Muscle layer of colon (tissue), 2 donors: ENCODE data around the gene EPB41L3.
"Not testable (repeated sequence)": the region's sequence is repeated elsewhere in the genome, so short reads cannot be mapped to it uniquely, and the experiment has no call there.

Source experiments
- H3K27ac ChIP-seq: one replicate; pipeline ENCODE4 v1.7.0; 2013; ENCODE audit warnings: low read depth, mild to moderate bottlenecking, low read length, moderate library complexity
- H3K27me3 ChIP-seq, 2 donors: one replicate each; pipeline ENCODE4 v1.7.0; 2013; ENCODE audit warnings: low read length in 2 of 2, mild to moderate bottlenecking in 2 of 2; ENCODE audit not compliant: insufficient read depth in 2 of 2, control insufficient read depth in 1 of 2
- H3K36me3 ChIP-seq: one replicate; pipeline ENCODE4 v1.7.0; 2013; ENCODE audit warnings: mild to moderate bottlenecking, low read length; ENCODE audit not compliant: insufficient read depth
- H3K4me1 ChIP-seq: one replicate; pipeline ENCODE4 v1.7.0; 2013; ENCODE audit warnings: mild to moderate bottlenecking, low read length; ENCODE audit not compliant: insufficient read depth
- H3K4me3 ChIP-seq, 2 donors: one replicate each; pipeline ENCODE4 v1.7.0; 2013; ENCODE audit warnings: low read length in 2 of 2, low read depth in 1 of 2, mild to moderate bottlenecking in 1 of 2, moderate library complexity in 1 of 2
- H3K9ac ChIP-seq: one replicate; pipeline ENCODE4 v1.7.0; 2013; ENCODE audit warnings: low read length
- H3K9me3 ChIP-seq: one replicate; pipeline ENCODE4 v1.7.0; 2013; ENCODE audit warnings: mild to moderate bottlenecking, low read length
- donor health status: abdominal sarcoma.
- donor health status: Adenocarcinoma of cecum.

The EPB41L3 gene

GRCh38 chr18:5513947-5514346, 29.9 kb downstream of the EPB41L3 start:
- Histone ChIP-seq H3K4me1 (peaks cover 63% of the 10 kb centered on the region), H3K9ac (no peak overlapping the region), H3K27me3 (no peaks in the 10 kb centered on the region), H3K4me3 (no peak overlapping the region), H3K36me3 (no peaks in the 10 kb centered on the region), H3K27ac (no peak overlapping the region), H3K9me3 (no peaks in the 10 kb centered on the region)

- peaks cover 68% of the 10 kb centered on the region for H3K4me1 ChIP-seq
Observed at GRCh38 chr18:5512176-5512575, 31.6 kb downstream of the EPB41L3 start.

GRCh38 chr18:5511541-5511940, 32.3 kb downstream of the EPB41L3 start:
- H3K9me3 ChIP-seq, H3K27ac ChIP-seq, H3K9ac ChIP-seq, H3K4me3 ChIP-seq, H3K36me3 ChIP-seq, H3K27me3 ChIP-seq: not testable (repeated sequence)
- H3K4me1 ChIP-seq = peaks cover 68% of the 10 kb centered on the region

More at GRCh38 chr18:5512176-5512575, 31.6 kb downstream of the EPB41L3 start:
- no peaks in the 10 kb centered on the region for H3K9me3 ChIP-seq
- no peaks in the 10 kb centered on the region for H3K27me3 ChIP-seq
- no peaks in the 10 kb centered on the region for H3K36me3 ChIP-seq
- no peak overlapping the region for H3K27ac ChIP-seq
- no peak overlapping the region for H3K4me3 ChIP-seq
- no peak overlapping the region for H3K9ac ChIP-seq

- H3K27ac ChIP-seq = no peak overlapping the region
- no peaks in the 10 kb centered on the region for H3K36me3 ChIP-seq
- H3K9me3 ChIP-seq = no peaks in the 10 kb centered on the region
- H3K4me1 ChIP-seq = peaks cover 63% of the 10 kb centered on the region
- no peak overlapping the region for H3K4me3 ChIP-seq
- H3K9ac ChIP-seq = no peak overlapping the region
- H3K27me3 ChIP-seq = no peaks in the 10 kb centered on the region
Observed at GRCh38 chr18:5510135-5510846, 33.5 kb downstream of the EPB41L3 start.

- Histone ChIP-seq H3K4me1 (peaks cover 61% of the 10 kb centered on the region), H3K9ac (no peak overlapping the region), H3K27me3 (no peaks in the 10 kb centered on the region), H3K27ac (no peak overlapping the region), H3K9me3 (no peaks in the 10 kb centered on the region), H3K36me3 (no peaks in the 10 kb centered on the region), H3K4me3 (no peak overlapping the region)
Observed at GRCh38 chr18:5508821-5509220, 35.0 kb downstream of the EPB41L3 start.

GRCh38 chr18:5507756-5508155, 36.0 kb downstream of the EPB41L3 start:
- Histone ChIP-seq H3K27me3 (no peaks in the 10 kb centered on the region), H3K27ac (no peak overlapping the region), H3K4me3 (no peak overlapping the region), H3K36me3 (no peaks in the 10 kb centered on the region), H3K4me1 (peaks cover 64% of the 10 kb centered on the region), H3K9me3 (no peaks in the 10 kb centered on the region), H3K9ac (no peak overlapping the region)

GRCh38 chr18:5506174-5506573, 37.6 kb downstream of the EPB41L3 start:
- H3K27me3 ChIP-seq = no peaks in the 10 kb centered on the region
- no peak overlapping the region for H3K9ac ChIP-seq
- no peaks in the 10 kb centered on the region for H3K9me3 ChIP-seq
- H3K36me3 ChIP-seq = no peaks in the 10 kb centered on the region
- H3K27ac ChIP-seq = no peak overlapping the region
- no peak overlapping the region for H3K4me3 ChIP-seq
- H3K4me1 ChIP-seq = peaks cover 64% of the 10 kb centered on the region

- Histone ChIP-seq H3K4me3 (no peak overlapping the region), H3K4me1 (peaks cover 56% of the 10 kb centered on the region), H3K9ac (no peak overlapping the region), H3K27me3 (no peaks in the 10 kb centered on the region), H3K27ac (no peak overlapping the region), H3K36me3 (no peaks in the 10 kb centered on the region), H3K9me3 (no peaks in the 10 kb centered on the region)
Observed at GRCh38 chr18:5503740-5504139, 40.1 kb downstream of the EPB41L3 start.

GRCh38 chr18:5500158-5500939, 43.4 kb downstream of the EPB41L3 start:
- Histone ChIP-seq H3K36me3 (no peaks in the 10 kb centered on the region), H3K27ac (no peak overlapping the region), H3K9me3 (no peaks in the 10 kb centered on the region), H3K9ac (no peak overlapping the region), H3K27me3 (no peaks in the 10 kb centered on the region), H3K4me3 (no peak overlapping the region), H3K4me1 (peaks cover 29% of the 10 kb centered on the region)

GRCh38 chr18:5498452-5498851, 45.3 kb downstream of the EPB41L3 start:
- H3K4me3 ChIP-seq = no peak overlapping the region
- H3K27me3 ChIP-seq = no peaks in the 10 kb centered on the region
- no peaks in the 10 kb centered on the region for H3K36me3 ChIP-seq
- H3K9ac ChIP-seq = no peak overlapping the region
- peaks cover 18% of the 10 kb centered on the region for H3K4me1 ChIP-seq
- H3K9me3 ChIP-seq = no peaks in the 10 kb centered on the region
- no peak overlapping the region for H3K27ac ChIP-seq

- no peak overlapping the region for H3K27ac ChIP-seq
- no peaks in the 10 kb centered on the region for H3K27me3 ChIP-seq
- H3K4me3 ChIP-seq = no peak overlapping the region
- H3K4me1 ChIP-seq = peaks cover 21% of the 10 kb centered on the region
- H3K9me3 ChIP-seq = no peaks in the 10 kb centered on the region
- H3K9ac ChIP-seq = no peak overlapping the region
- H3K36me3 ChIP-seq = no peaks in the 10 kb centered on the region
Observed at GRCh38 chr18:5496305-5496704, 47.5 kb downstream of the EPB41L3 start.
